PFSK-1 (cell line): ENCODE measurements around the gene ANKRD13B.

Source experiments
- FOXP2 ChIP-seq: optimal IDR thresholded peaks from 2 replicates; pipeline ENCODE3; 2011; ENCODE audit warnings: borderline replicate concordance, control low read depth, inconsistent platforms; ENCODE audit not compliant: insufficient read depth; ENCODE audit errors: extremely low read length, extremely low read depth
- POLR2AphosphoS5 ChIP-seq: IDR thresholded peaks from 2 replicates; pipeline ENCODE4 v1.6.1; 2012; ENCODE audit warnings: low read depth, mild to moderate bottlenecking, control low read depth, low read length, moderate library complexity
- REST ChIP-seq, 2 experiments: IDR thresholded peaks; 2 replicates each; pipeline versions ENCODE4 v1.6.1 to v1.8.0; 2011 to 2012; ENCODE audit warnings: low read depth in 2 of 2, low read length in 2 of 2, control low read depth in 1 of 2, inconsistent platforms in 1 of 2, mild to moderate bottlenecking in 1 of 2, moderate library complexity in 1 of 2; ENCODE audit not compliant: insufficient read depth in 1 of 2
- SIN3A ChIP-seq: IDR thresholded peaks from 2 replicates; pipeline ENCODE4 v1.6.1; 2012; ENCODE audit warnings: mild to moderate bottlenecking, low read length, moderate library complexity, borderline replicate concordance; ENCODE audit not compliant: insufficient read depth
- TAF1 ChIP-seq: IDR thresholded peaks from 2 replicates; pipeline ENCODE4 v1.6.1; 2012; ENCODE audit warnings: low read length, control low read depth, borderline replicate concordance; ENCODE audit not compliant: insufficient read depth

GRCh38 chr17:29617481-29618271, 24.7 kb downstream of the ANKRD13B start:
- TF ChIP-seq REST (IDR thresholded peaks at IDR 0.05; ENCODE audit: insufficient read depth in 1 of 2, low read depth in 2 of 2, low read length in 2 of 2) (no peak), SIN3A (no peak), POLR2AphosphoS5 (no peak), TAF1 (no peak), FOXP2 (no peak)
